Activated CD8-positive, alpha-beta memory T cell treated with anti-CD3 and anti-CD28 coated beads for 24 hours (primary cell): ENCODE results near the gene SKIDA1.
A peak's percentile ranks its signal among the peaks of the same experiment; 100 is the strongest.

Experiments used
- DNase-seq: peaks from one replicate; pipeline ENCODE4 v3.0.0-alpha.2; 2020

The SKIDA1 gene

DNA sequence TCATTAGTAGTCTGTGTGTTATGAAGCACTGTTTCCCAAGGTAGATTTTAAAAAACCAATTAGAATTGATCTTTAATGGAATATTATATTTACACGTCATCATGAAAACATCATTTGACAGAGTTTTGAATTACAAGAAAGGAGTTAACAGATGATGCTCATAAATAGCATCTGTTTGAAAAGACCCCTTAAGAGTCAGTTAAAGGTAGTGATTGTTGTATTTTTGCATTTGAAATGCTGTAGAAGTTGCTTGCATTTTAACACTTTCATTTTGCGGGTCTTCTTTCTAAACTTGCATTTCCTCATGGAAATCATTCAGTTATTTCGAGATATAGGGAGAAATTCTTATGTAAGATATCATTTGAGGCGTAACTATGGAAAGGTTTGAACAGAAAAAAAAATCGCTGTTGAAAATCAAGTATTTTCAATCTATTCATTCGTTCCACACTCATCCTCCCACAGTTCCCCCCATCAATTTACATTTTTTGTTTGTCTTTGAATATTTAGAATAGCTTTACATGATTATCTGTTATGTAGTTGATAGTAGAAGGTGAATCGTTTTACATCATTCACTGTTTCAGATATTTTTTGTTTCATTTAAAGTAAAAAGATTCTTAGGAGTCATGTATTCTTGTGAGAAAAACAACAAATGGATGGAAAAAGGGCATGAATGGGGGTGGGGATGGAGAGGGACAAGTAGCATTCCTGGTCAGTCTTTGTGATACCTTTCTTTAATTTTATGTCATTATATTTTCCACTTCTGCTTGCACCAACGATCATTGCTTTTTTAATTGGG is 3.0 kb upstream of the SKIDA1 start:
- DNase-seq: no peak

DNA sequence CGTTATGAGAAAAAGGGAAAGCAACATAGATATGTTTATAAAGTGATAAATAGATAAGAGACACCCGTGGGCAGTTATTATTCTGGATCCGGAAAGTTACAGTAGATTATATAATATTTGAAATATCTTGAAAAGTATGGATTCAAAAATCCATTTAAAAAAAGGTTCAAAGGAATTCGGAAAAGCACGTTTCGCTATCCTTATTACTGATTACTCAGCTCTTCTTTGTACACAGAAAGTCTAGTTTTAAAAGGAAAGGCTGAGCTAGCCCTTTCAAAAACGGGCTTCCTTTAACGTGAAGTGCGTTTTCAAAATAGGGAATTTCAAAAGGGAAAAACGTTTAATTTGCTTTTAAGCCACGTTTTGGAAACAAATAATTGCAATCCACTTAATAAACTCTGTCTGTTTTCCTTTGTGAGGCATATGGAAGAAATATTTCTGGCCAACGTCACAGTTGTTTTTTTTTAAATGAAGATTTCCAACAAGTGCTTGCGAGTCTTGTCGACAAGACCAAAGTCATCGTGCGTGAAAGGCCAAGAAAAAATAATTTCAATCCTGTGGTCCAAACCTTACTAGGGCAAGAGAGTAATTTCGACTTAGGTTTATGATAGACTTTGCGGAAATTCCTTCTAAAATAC is 2.2 kb upstream of the SKIDA1 start:
- no peak for DNase-seq

DNA sequence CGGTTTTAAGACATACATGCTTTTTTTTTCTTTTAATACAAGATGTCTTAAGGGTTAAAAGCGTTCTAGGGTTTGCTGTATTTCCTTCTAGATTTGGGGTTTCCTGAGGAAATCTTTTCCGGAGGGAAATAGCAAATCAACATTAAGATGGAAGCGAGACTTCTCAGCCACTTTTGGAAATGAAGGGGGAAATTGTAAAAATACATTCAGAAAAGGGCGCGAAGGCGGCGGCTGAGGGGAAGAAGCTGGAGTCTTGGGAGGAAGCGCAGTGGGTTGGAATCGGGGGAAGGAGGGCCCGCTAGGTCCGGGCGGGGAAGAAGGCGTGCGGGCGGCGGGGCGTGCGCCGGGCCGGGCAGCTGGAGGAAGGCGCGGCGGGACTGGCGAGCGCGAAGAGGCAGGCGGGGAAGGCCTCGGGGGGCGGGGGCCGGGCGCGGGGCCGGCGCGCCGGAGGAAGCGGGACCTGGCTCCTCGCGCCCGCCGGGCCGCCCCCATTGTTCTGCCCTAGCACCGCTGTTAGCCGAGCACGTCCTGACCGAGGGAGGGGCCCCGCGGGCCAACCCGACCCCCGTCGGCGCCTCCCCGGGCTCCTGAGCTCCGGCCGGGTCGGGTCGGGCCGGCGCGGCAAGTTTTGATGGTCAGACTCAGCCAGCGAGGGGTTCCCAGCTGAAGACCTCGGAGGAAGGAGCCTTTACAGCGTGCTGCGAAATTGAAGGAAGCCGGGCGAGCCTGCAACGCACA is 1.5 kb upstream of the SKIDA1 start:
- peak; percentile 79 for DNase-seq

DNA sequence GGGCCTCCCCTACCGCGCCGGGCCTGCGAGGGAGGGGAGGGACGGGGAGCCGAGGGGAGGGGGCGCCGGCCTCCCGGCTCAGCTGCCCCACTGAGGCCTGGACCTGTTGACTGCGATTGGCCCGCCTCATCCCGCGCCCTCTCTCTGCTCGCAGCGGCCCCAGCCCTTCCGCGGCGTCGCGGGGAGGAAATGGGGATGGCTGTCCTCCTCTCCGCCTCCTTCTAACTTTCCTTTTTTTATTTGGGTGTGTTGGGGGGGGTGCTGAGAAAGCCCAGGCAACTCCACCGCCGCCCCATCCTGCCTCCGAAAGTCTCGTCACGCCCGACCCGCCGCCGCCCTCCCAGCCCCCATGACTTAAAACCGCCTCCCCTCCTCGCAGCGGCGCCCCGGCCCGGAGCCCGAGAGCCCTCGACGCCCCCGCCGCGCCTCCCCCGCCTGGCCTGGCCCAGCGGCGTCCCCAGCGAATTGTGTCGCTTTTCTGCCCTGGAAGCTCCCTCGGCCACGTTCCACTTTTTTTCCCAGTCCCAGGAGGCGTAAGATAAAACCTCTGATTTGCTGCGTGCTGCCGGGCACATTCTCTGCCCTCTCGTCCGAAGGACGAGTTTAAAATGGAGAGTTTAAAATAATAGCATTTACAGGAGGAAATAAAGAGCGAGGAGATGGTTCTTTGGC is 842 bp upstream of the SKIDA1 start:
- DNase-seq: peak; percentile 87

DNA sequence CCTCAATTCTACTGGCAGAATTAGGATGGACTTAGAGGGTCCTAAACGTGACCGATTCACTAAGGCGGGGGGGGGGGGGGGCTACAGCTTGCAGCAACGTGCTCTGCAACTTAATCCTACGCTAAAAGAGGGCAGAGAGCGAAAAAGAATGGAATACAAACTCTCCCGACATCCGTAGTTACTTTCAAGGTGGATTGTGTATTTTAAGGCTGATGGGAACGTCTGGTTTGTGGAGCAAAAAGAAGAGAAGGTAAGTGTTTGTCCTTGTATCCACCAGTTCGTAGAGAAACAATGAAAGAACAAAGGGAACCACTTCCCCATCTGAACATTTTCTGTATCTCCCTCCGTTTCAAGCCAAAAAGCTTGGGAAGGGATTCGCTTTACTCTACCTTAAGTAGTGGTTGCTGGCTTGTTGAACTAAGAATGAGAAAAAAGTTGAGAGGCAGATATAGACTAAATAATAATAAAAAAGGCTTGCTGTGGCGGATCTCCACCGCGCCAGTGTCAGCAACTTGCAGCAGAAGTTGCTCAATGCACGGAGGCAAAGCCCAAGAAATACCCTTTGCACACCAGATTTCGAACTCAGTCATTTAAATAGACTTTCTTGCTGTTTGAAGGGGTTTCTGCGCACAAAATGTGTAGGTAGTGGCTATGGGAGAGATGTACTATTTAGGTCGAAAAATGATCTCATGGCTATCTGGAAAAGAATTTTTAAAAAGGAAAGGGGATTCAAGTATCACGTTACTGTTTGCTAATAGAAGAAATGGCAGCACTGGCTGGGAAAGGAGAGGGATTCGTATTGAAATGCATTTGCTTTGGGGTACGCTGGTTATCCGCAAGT is 736 bp downstream of the SKIDA1 start:
- peak; percentile 55 for DNase-seq

DNA sequence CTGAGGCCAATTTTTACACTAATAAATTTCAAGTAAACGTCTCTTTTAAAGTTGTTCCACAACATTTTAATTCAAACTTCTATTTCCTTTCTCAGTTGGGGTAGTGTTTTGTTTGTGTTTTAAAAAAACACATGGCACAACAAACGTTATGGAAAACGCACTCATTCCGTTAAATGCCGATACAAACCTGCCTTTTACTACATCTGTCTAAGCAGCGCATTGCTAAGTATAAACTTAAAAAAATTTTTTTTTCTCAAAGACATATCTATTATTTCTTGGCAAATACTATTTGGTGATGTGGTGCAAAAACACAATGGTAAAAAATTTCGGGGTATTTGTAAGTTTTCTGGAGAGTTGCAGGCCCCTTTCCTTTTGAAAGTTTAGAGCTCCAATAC is 1.4 kb downstream of the SKIDA1 start:
- DNase-seq: no peak

DNA sequence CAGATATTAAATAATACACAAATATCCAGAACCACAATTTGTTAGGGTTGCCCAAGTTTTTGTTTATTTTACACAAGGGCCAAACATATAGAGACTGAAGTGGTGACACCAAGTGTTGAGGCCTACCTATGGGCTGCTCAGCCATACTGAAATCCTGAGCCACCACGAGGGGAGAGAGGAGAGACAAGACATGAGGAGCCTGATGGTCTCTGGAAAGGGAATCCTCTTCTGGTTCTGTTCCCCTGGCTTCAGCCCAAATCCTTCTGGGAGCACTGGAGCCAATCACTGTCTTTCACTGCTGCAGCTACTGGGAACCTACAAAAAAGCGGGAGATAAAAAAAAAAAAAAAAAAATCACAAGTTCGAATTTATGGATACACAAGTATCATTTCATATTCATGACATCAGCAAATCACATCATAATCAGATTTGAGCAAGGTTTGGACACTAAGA is 1.9 kb downstream of the SKIDA1 start:
- peak; percentile 30 for DNase-seq

DNA sequence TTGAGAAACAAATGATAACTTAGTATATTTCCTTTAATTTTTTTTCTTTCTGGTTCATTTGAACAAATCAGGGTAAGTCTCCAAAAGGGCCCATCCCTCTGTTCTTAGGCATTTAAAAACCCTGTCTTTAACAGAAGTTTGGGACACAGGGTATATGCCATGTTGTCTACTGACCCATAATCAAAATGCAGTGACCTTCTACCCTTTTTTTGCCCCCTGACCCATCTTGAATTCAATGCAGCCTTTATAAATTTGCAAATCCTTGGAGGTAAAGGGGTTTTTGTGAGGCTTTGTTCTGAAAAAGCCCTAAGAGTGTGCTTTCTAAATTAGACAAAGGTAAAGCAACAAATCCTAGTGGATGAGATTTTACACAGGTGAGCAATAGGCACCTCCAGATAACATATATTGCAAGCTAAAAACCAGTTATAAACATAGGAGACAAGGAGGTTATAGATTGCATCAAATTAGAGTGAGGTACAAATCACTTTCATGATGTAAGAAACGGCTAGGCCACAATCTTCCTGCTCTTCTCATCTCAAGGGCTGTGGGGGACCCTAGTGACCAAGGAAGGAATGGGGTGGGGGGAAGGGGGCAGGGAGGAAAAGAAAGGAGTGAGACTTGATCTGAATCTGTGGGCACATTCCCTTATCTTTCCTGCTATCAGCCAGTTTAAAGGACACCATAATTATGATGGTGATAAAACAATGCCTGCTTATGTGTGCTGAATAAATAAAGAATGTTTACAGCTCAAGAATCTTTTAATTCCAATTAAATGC is 2.7 kb downstream of the SKIDA1 start:
- DNase-seq: no peak

DNA sequence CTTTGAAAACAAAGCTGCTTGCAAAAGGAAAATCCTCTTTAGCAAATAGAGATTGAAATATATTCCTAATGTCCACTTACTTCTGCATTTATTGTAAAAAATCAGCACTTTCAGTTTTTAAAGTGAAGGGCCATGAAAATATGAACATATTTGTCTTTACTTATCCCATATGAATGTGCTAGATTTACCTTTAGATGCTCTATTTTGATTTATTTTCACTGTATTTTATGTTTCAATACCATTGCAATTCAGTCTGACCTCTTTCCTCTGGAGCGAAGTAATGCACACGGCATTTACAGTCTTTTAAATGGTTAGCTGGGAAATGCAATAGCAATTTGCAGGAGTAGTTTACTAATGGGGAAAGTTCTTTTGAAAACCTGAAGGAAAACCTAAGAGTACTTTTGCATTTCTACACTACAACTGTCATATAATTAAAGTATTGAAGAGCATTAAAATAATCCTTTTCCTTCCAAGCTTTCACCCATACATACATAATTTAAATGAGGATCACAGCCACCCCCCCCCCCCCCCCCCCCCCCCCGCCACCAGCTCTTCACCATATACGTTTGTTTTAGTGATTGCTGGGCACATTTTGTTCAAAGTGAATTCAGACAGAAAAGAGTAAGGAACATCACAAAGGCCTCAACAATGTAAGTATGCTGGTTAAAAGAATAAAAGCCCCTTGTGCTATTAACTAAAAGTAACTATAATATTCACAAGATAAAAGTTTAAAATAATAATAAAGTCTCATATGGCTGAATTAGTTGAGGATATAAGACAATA is 3.5 kb downstream of the SKIDA1 start:
- DNase-seq: no peak

DNA sequence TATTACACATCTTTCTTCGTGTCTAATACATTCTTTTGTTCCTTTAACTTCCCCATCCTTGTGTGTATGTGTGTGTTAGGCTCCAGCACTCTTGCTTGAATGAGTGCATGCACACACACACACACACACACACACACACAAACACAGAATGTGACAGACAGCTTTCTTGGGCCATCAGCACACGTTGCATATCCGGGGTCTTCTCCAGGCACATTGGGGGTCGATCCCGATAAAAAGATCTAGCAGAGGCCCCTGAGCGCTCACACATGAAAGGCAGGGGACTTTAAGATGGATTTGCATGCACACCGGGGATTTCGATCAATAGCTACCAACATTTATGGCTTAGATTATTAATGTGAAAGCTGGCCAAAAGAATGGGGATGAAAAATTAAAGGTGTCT is 4.5 kb downstream of the SKIDA1 start:
- peak; percentile 46 for DNase-seq

DNA sequence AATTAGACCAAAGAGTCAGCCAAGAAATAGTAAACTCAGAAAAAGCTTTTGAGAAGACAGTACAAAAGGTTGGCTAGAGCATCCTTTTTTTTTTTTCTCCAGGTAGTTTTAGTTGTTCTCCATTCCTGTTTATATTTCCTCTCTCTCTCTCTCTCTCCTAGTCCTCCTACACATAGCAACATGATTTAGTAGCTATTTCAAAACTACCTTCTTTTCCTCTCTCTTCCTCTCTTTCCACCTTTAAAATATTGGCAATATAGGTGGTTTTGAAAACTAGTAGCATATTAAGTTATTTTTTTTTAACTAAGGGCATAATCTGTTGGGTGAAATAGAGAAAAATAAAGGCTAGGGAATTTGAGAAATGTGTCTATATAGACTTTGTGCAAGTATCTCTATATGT is 5.0 kb downstream of the SKIDA1 start:
- no peak for DNase-seq

DNA sequence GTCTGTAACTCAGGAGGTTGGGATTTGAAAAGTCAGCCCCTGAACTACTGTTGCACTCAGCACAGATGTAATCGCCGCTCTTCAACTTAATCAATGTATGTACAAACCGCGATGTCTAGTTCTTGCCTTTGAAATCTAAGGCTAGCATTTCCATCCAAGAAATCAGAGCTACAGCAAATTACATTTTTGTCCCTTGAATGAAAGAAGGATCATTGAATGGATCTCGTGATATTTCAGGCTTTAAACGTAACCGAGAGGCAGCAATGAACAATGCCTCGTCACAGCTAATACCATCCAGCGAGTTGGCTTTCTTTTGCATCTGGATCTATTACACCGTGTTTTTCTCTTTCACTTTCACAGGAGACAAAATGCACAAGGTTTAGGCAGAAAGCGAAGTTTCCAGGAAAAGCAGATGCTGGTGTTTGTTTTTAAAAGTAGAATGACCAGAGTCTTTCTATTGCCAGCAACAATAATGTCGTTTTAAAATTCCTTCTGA is 5.5 kb downstream of the SKIDA1 start:
- DNase-seq: no peak

DNA sequence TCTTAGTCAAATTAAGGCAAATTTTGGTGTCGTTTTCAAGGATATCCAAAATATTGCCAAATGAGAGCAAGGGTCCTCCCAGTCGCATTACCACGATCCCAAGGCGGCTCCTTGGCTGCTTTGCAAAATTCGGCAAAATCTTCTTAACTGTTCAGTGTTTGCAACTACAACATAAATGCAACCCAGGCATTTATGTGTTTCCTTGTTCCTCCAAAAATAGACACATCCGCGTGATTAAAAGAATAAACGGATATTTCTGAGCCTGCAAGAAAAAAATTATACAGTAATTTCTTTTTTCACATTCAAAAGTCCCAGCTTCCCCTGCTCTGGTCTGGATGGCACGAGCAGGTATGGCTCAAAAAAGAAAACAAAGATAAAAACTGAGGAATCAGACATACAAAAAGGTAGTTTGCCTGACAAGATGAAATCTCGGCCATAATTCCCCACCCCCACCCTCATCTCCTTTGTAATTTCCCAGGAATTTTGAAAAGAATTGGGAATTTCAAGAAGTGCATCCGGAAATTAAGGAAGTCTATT is 6.0 kb downstream of the SKIDA1 start:
- peak; percentile 24 for DNase-seq

DNA sequence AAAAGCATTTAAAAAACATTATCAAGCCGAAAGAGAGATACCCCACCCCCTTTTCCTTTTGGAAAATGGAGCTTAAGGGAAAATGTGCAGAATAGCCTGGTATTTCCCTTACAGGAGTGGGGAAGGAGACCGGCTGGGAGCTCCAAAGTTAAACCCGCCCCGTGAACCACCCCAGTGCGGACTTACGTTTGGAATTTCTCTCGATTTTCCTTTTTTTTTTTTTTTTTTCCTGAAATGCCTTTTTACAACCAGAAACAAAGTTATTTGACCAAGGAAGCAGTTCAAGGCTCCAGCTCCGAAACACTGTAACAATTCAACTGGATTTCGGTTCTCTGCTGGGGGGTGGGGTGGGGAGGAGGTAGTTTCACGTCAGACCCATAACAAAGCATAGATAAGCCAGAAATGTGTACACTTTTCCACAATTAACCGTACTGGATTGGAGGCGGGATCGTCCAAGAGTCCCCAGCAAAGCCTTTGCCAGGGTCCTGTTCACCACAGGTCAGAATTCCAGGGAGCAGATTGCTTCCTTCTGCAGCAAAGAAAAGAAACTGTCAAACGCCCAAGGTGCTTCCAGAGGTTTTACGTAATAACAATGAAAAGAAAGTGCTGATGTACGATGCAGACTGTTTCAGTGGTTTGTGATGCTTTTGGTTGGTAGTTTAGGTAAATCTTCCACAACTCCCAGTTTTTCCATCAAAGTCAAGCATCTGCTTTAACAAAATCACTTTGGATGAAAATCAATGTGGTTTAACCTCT is 6.7 kb downstream of the SKIDA1 start:
- DNase-seq: peak; percentile 49

DNA sequence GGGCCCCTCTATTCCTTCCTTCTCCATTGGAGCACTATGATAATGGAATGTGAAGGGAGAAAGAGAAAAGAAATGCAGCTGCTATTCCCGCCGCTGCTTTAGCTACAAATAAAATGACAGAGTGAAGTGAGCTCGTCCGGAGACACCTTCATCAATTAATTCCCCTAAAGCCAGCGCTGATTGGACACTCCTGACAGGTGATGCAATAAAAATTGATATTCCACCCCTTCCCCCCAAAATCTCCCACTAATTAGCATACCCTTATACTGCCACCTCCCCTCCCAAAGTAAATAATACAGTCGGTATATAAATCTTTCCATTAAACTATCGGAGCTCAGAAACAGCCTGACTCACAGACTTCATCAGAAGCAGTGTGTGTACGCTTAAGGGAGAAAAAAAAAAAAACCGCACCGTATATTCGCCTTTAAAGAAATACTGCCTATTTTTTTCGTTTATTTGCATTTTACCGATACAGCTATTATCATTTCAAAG is 7.3 kb downstream of the SKIDA1 start:
- peak; percentile 55 for DNase-seq

DNA sequence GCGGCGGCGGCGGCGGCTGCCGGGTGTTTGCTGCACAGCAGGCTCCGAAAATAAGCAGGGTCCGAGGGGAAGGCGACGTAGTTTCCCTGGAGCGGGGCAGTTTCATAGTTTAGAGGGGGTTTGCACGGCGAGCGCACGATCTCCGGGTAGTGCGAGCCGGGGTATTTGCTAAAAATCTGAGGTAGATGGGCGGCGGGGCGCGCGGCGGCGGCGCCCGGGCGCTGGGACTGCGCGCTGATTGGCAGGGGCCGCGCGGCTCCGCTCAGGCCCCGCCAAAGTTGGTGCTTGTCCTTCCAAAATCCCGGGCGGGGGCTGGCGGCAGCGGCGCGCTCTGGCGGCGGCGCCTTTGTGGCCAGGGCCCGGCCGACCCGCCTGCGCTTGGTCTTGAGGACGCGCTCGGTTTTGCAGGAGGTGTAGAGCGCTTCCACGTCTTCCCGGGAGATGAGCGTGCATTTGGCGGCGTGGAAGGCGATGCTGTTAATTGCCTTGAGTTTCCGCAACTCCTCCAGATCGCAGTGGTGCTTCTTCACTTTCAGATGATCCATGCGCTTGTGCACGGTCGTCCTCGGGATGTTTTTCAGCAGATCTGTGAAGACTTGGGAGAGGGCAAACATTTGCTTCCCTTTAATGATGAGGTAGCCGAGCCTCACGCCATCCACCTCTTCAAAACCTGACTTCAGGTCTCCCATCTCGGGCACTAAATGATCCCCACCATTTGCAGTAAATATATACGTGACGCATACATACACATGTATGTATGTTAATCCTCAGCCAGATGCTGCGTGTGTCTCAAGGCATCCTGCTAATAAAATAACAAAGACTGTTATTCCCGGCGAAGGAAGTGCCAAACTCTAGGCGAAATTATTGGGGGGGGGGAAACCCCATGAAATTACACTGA is 8.1 kb downstream of the SKIDA1 start:
- DNase-seq: peak; percentile 75

DNA sequence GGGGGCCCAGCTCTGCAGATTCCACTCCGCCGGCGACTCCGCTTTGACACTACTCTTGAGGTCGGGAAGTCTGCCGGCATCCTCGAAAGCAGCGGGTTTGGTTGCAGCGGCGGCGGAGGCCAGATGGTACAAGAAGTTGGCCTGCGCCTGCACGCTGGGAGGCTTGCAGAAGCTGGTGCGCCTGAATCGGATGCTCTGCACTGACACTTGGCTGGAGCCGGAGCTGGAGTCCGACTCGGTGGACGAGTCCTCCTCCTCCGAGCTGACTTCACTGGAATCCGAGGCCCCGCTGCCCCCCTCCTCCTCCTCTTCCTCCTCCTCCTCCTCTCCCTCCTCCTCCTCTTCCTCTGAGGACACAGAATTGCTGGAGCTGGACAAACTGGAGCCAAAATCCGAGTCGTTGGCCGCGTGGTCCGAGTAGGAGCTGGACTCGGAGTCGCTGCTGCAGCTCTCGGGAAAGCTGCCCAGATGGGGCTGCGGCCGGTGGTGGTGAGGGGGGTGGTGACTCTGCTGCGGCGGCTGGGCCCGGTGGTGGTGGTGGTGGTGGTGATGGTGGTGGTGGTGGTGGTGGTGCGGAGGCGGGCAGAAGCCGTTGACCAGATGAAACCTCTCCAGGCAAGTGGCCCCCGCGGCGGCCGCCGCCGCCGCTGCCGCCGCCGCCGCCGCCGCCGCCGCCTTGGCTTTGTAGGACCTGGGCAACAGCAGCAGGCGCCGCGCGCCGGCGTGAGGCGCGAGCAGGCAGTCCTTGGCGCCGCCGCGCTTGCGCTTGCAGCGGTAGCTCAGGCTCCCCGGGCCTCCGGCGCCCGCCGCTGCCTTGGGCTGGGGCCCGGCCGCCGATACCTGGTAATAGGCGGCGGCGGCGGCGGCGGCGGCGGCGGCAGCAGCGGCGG is 9.0 kb downstream of the SKIDA1 start:
- peak; percentile 75 for DNase-seq
